ENCODE data around the gene IL18R1. TPM values are rescaled to one million over a fixed set of nuclear protein-coding genes. Genes with fewer than 3 reads are reported as not detected.

The IL18R1 gene
- total and polyA plus RNA-seq, 4 donors: 4.8 to 12.7 (median 5.9) TPM

GRCh38 chr2:102313025-102313424, 42.6 kb upstream of the IL18R1 start:
- Histone ChIP-seq H3K4me1 (ENCODE audit: control insufficient read depth in 4 of 4, insufficient read depth in 4 of 4, low read length in 3 of 4) (no peaks in the 10 kb centered on the region), H3K27me3 (ENCODE audit: control insufficient read depth in 4 of 4, insufficient read depth in 4 of 4, low read length in 3 of 4) (peaks cover 0 to 2% (median 0%) of the 10 kb centered on the region in 4 donors), H3K36me3 (ENCODE audit: control insufficient read depth in 4 of 4, insufficient read depth in 3 of 4, low read depth in 1 of 4, low read length in 3 of 4) (no peaks in the 10 kb centered on the region), H3K9ac (ENCODE audit: low read depth in 1 of 2, low read length in 2 of 2) (no peak overlapping the region), H3K9me3 (ENCODE audit: control insufficient read depth in 4 of 4, low read length in 3 of 4) (no peaks in the 10 kb centered on the region), H3K27ac (ENCODE audit: low read depth in 1 of 2, low read length in 2 of 2) (no peak overlapping the region), H3K4me3 (ENCODE audit: low read depth in 1 of 3, low read length in 3 of 3) (no peak overlapping the region)
- DNase-seq (ENCODE audit: low spot score): no peak
- WGBS: 90% methylated on average over 2 of the region's 2 CpGs
- TF ChIP-seq RXRA (IDR thresholded peaks at IDR 0.05) (no peak), RAD21 (IDR thresholded peaks at IDR 0.05) (no peak), ZBTB33 (IDR thresholded peaks at IDR 0.05) (no peak), REST (IDR thresholded peaks at IDR 0.05) (no peak), HNF4G (IDR thresholded peaks at IDR 0.05) (no peak), MAX (IDR thresholded peaks at IDR 0.05) (no peak), YY1 (IDR thresholded peaks at IDR 0.05) (no peak), FOXA2 (IDR thresholded peaks at IDR 0.05) (no peak), SP1 (IDR thresholded peaks at IDR 0.05) (no peak), EGR1 (IDR thresholded peaks at IDR 0.05; ENCODE audit: low read depth in 2 of 2) (no peak), JUND (IDR thresholded peaks at IDR 0.05) (no peak), ATF3 (IDR thresholded peaks at IDR 0.05) (no peak), GABPA (IDR thresholded peaks at IDR 0.05 in 1 of 2, conservative IDR thresholded peaks at IDR 0.05 in 1 of 2) (no peak), TAF1 (conservative IDR thresholded peaks at IDR 0.05) (no peak), FOXA1 (IDR thresholded peaks at IDR 0.05) (no peak)

- H3K27ac ChIP-seq (ENCODE audit: low read depth in 1 of 2, low read length in 2 of 2): no peak overlapping the region
- 96% methylated on average over 8 of the region's 8 CpGs for WGBS
- H3K4me3 ChIP-seq (ENCODE audit: low read depth in 1 of 3, low read length in 3 of 3): no peak overlapping the region
- H3K27me3 ChIP-seq (ENCODE audit: control insufficient read depth in 4 of 4, insufficient read depth in 4 of 4, low read length in 3 of 4): no peaks in the 10 kb centered on the region
- no peaks in the 10 kb centered on the region for H3K36me3 ChIP-seq (ENCODE audit: control insufficient read depth in 4 of 4, insufficient read depth in 3 of 4, low read depth in 1 of 4, low read length in 3 of 4)
- H3K9ac ChIP-seq (ENCODE audit: low read depth in 1 of 2, low read length in 2 of 2): no peak overlapping the region
- H3K9me3 ChIP-seq (ENCODE audit: control insufficient read depth in 4 of 4, low read length in 3 of 4): no peaks in the 10 kb centered on the region
- no peaks in the 10 kb centered on the region for H3K4me1 ChIP-seq (ENCODE audit: control insufficient read depth in 4 of 4, insufficient read depth in 4 of 4, low read length in 3 of 4)
- DNase-seq (ENCODE audit: low spot score): no peak
- TF ChIP-seq RXRA (IDR thresholded peaks at IDR 0.05) (no peak), MAX (IDR thresholded peaks at IDR 0.05) (no peak), FOXA2 (IDR thresholded peaks at IDR 0.05) (no peak), HNF4A (conservative IDR thresholded peaks at IDR 0.05) (no peak), ATF3 (IDR thresholded peaks at IDR 0.05) (no peak), TAF1 (conservative IDR thresholded peaks at IDR 0.05) (no peak), SP1 (IDR thresholded peaks at IDR 0.05) (no peak), CTCF (IDR thresholded peaks at IDR 0.05; ENCODE audit: low read depth, low read length, missing input control) (no peak), EGR1 (IDR thresholded peaks at IDR 0.05; ENCODE audit: low read depth in 2 of 2) (no peak), NR2F2 (IDR thresholded peaks at IDR 0.05) (no peak), RAD21 (IDR thresholded peaks at IDR 0.05) (no peak), FOXA1 (IDR thresholded peaks at IDR 0.05) (no peak), YY1 (IDR thresholded peaks at IDR 0.05) (no peak), JUND (IDR thresholded peaks at IDR 0.05) (no peak), GABPA (IDR thresholded peaks at IDR 0.05 in 1 of 2, conservative IDR thresholded peaks at IDR 0.05 in 1 of 2) (no peak), HNF4G (IDR thresholded peaks at IDR 0.05) (no peak), ZBTB33 (IDR thresholded peaks at IDR 0.05) (no peak)
Measured at GRCh38 chr2:102313471-102313870, 42.1 kb upstream of the IL18R1 start.
